Nucleus accumbens (tissue), 56 donors: ENCODE data around the gene OSTN.
"Not testable (repeated sequence)": the region's sequence is repeated elsewhere in the genome, so short reads cannot be mapped to it uniquely, and the experiment has no call there.

Experiments used
- DNase-seq, 56 donors: peaks; one replicate each; lab custom pipeline; 2025; lab: John Stamatoyannopoulos, UW

Gene OSTN

GRCh38 chr3:191262650-191263049, 63.6 kb downstream of the OSTN start:
- no peak for DNase-seq

GRCh38 chr3:191263365-191263764, 64.3 kb downstream of the OSTN start:
- DNase-seq, result no peak

DNA sequence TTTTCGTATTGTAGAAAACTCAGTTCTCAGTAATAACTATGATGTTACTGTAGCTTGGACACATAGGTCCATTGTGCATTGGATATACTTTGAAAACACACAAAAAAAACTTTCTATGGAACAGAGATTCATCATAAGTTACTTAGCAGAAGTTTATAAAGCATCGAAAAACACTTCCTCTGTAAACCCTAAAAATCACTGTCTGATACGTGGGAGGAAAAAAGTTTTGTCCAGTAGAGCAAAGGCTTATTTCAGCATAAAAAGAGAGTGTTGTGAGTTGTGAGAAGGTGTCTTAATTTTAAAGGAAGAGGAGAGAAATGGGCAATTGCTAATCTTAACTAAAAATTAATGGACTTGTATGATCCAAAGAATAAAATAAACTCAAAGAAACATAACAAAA, 64.8 kb downstream of the OSTN start:
- no peak for DNase-seq

DNA sequence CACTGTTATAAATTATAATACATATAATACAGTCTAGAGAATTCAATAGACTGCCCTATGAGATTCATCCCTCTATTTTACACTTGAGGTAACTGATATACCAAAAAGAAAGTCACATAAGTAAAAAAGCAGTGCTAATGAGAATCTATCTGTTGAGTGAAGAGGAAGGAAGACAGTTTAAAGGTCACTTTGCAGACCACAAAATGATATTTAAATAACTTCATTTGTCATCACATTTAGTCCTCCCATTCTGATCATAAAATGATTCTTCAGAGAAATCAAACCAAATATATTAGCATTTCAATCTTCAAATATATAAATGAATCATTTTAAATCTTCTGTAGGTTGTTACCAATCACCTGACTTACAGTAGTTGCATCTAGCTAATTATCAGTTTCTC, 69.7 kb downstream of the OSTN start:
- DNase-seq, result no peak

- DNase-seq, result no peak
Measured at GRCh38 chr3:191269289-191270085, 70.4 kb downstream of the OSTN start.

DNA sequence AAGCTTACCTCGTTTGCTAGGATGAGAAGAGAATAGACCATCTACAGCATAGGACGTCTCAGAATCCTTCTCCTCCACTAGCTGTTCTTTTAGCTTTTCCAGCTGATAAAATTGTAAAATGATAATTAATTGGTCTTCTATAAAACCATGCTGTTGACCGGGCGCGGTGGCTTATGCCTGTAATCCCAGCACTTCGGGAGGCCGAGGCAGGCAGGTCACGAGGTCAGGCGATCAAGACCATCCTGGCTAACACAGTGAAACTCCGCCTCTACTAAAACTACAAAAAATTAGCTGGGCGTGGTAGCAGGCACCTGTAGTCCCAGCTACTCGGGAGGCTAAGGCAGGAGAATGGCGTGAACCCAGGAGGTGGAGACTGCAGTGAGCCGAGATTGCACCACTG, 76.2 kb downstream of the OSTN start:
- DNase-seq, result not testable (repeated sequence)

DNA sequence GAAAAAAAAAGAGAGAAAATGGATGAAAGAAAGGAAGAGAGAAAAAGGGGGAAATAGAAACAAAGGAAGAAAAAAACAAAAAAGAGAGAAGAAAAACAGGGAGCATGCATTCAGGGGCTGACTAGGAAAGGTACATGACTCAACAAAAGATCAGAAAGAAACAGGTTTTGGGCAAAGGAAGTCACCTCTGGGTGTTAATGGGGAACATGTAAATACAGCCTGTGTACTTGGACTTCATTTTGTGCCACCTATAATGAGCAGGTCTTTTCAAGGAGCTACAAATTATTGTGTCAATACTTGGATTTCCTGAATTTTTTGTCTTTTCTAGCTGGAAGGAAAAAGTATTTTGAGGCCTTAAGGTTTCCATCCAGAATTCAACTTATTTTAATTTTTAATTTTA, 76.7 kb downstream of the OSTN start:
- no peak for DNase-seq

GRCh38 chr3:191280111-191280510, 81.1 kb downstream of the OSTN start:
- no peak for DNase-seq

GRCh38 chr3:191280882-191281281, 81.8 kb downstream of the OSTN start:
- no peak for DNase-seq

DNA sequence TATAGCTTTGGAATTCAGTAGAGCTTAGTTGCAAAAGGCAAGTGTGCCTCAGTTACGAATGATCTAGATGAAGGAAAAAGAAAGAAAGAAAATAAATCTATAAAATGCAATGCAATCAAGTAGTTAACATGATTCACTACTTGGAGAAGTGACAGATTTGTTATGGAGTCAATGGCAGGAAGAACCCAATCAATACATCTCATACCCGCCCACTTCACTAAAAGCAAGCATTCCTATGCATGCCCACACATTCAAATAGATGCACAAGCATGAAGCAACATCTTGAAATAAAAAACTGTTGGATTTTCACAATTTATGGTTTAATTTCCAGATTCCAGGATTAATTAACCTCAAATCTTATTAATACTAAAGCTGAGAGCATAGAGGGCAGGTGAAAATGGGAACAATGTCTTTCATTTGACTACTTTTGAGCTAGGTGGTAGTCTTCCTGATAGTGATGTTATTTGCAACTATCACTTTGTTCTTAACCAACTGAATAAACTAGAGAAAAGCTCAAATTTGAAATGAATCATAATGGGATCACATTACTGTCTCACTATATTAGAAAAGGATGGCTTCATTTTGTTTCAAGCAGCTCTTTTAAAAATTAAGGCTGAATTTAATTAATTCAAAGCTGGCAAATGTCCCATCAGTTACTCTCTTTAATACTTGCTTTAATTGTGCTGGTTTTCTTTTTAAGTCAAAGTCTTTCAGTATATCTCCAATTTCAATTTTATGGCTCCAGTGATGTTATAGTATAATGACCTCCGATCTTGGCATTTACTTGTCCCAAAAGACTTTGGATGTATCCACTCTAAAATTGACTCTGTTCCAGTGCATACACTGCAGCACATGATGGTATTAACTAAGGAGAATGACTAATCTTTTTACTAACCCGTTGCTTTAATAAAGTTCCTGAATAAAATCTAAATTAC, 83.5 kb downstream of the OSTN start:
- DNase-seq, result no peak

GRCh38 chr3:191283400-191283799, 84.4 kb downstream of the OSTN start:
- DNase-seq, result no peak

DNA sequence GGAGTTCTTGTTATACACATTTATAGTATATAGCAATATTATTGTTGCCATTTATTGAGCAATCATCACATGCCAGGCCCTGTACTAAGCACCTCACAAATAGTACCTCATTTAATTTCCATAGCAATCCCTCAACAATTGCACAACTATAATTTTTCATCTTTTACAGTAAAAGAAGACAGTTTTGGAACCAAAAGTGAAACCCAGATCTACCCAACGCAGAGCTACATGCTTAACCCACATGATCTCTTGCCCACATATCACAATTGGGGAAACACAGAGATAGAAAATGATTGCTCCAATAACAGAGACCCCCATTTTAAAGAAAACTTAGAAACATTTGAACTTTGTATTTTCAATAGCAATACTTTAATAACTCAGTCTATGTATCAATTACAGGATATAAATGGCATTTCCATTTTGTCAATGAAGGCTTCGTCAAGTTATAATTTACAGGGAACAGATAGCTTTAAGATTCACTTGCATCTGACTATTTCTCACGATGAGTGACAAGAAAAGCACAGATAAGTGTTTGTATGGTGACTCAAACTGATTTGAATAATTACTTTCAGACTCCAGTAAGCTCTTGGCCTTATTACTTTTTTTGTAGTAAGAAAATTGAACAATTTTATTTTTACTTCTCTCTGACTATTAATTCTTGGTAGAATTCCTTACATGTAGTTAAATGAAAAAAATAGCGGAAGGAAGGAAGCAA, 91.4 kb downstream of the OSTN start:
- no peak for DNase-seq

DNA sequence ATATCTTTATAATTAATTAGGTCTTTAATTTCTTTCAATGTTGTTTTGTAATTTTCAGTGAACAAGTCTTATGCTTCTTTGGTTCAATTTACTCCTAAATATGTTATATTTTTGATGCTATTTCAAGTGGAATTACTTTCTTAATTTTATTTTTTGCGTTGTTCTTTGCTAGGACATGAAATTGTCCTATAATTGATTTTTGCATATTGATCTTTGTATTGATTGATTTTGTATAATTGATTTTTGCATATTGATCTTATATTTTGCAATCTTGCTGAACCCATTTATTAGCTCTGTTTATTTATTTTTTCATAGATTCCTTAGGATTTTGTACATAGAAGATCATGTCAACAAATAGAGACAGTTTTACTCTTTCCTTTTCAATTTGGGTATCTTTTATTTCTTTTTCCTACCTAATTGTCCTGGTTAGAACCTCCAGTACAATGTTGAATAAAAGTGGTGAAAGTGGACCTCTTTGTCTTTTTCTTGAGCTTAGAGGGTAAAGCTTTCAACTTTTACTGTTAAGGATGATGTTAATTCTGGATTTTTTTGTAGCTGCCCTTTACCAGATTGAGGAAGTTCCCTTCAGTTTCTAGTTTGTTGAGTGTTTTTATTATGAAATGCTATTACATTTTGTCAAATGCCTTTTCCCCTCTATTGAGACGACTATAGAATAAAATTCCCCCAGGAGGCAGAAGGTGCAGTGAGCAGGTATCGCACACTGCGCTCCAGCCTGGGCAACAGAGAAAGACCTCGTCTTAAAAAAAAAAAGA, 93.4 kb downstream of the OSTN start:
- DNase-seq, result no peak

DNA sequence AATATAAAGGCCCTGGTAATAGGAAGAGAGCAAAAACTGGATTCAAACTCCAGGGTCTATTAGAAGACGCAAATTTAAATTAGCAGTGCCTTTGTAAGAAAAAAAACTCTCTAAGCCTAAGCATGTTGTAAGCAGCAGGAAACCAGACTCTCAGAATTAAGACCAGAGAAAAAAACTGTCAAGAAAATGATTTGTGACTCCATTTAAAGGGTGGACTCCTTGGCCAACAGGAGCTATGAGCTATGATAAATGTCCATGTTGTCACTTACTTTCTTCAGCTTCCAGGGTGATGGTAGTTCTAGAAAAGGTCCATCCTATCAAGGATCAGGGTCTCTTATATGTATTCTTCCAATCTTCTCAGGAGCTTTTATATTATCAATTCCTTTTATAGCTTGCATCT, 95.2 kb downstream of the OSTN start:
- DNase-seq, result no peak

- DNase-seq, result no peak
Measured at GRCh38 chr3:191296041-191296541, 97.0 kb downstream of the OSTN start.

GRCh38 chr3:191298846-191299245, 99.8 kb downstream of the OSTN start:
- no peak for DNase-seq

GRCh38 chr3:191300422-191300821, 101.4 kb downstream of the OSTN start:
- no peak for DNase-seq

DNA sequence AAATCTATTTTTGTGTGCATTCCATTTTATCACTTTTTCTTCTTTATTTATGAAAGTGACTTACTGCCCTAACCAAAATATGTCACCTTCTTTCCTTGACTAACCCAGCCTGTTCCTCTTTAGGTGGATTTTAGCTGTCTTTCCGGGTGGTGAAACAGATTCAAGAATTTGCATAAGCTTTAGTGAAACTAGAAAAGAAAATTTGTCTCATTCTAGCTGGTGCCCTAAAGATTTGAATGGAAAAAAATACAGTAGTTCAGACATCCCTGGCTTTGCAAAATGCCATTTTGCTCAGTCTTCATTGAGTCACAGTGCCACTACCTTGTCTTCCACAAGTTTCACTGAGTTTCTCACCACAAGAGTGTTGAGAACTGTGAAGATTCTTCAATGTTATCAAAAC, 102.0 kb downstream of the OSTN start:
- no peak for DNase-seq

DNA sequence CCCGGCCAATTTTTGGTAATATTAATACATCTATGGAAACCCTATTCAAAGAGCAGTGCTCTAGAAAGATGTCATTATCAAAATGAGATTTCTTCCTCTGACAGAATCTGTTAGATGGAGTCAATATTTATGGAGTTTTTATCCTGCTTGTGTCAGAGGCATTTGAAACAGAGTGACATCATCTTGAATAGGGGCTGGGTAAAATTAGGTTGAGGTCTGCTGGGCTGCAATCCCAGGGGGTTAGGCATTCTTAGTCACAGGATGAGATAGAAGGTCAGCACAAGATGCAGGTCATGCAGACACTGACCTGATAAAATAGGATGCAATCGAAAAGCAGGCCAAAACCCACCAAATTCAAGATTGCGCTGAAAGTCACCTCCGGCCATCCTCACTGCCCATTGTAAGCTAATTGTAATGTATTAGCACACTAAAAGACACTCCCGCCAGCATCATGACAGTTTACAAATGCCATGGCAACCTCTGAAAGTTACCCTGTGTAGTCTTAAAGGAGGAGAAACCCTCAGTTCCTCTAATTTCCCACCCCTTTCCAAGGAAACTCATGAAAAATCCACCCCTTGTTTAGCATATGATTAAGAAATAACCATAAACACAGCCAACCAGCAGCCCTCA, 102.9 kb downstream of the OSTN start:
- no peak for DNase-seq

GRCh38 chr3:191302451-191302850, 103.4 kb downstream of the OSTN start:
- no peak for DNase-seq
